OCI-LY3 (cell line): ENCODE results near the gene GOLGA2.

Experiments used
- CTCF ChIP-seq: fragments of 200-600, 300-600 bp; sonication (generic); IDR thresholded peaks from 2 replicates; pipeline ENCODE4 v1.5.1; 2014; ENCODE audit warnings: antibody characterized with exemption, low read length, low read depth
- EZH2phosphoT487 ChIP-seq: fragments of 200-600 bp; shearing (Covaris generic); IDR thresholded peaks from 2 replicates; pipeline ENCODE4 v1.6.1; 2018; ENCODE audit warnings: antibody characterized with exemption, mixed run types, low read depth

DNA sequence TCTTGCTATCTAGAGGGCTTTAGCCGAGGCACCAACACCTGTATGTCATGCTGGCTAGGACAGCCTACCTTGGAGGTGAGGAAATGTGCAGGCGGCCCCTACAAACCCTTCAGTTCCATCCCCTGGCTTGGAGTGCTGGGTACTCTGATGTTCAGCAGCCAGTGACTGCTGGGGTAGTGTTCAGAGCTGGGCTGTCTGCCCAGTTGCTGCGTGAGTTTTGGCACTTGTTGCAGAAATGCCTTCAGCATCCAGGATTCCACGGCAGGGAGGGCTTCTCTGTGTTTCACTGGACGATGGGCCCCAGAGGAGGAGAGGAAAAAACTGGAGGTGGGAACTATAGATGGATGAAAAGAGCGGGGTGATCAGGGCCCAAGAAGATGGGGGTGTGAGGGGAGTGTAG, 10.6 kb upstream of the GOLGA2 start:
- no peak for TF ChIP-seq EZH2phosphoT487
- TF ChIP-seq CTCF = no peak
